ENCODE data around the gene CDH22.

Gene CDH22, protein sequence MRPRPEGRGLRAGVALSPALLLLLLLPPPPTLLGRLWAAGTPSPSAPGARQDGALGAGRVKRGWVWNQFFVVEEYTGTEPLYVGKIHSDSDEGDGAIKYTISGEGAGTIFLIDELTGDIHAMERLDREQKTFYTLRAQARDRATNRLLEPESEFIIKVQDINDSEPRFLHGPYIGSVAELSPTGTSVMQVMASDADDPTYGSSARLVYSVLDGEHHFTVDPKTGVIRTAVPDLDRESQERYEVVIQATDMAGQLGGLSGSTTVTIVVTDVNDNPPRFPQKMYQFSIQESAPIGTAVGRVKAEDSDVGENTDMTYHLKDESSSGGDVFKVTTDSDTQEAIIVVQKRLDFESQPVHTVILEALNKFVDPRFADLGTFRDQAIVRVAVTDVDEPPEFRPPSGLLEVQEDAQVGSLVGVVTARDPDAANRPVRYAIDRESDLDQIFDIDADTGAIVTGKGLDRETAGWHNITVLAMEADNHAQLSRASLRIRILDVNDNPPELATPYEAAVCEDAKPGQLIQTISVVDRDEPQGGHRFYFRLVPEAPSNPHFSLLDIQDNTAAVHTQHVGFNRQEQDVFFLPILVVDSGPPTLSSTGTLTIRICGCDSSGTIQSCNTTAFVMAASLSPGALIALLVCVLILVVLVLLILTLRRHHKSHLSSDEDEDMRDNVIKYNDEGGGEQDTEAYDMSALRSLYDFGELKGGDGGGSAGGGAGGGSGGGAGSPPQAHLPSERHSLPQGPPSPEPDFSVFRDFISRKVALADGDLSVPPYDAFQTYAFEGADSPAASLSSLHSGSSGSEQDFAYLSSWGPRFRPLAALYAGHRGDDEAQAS

DNA sequence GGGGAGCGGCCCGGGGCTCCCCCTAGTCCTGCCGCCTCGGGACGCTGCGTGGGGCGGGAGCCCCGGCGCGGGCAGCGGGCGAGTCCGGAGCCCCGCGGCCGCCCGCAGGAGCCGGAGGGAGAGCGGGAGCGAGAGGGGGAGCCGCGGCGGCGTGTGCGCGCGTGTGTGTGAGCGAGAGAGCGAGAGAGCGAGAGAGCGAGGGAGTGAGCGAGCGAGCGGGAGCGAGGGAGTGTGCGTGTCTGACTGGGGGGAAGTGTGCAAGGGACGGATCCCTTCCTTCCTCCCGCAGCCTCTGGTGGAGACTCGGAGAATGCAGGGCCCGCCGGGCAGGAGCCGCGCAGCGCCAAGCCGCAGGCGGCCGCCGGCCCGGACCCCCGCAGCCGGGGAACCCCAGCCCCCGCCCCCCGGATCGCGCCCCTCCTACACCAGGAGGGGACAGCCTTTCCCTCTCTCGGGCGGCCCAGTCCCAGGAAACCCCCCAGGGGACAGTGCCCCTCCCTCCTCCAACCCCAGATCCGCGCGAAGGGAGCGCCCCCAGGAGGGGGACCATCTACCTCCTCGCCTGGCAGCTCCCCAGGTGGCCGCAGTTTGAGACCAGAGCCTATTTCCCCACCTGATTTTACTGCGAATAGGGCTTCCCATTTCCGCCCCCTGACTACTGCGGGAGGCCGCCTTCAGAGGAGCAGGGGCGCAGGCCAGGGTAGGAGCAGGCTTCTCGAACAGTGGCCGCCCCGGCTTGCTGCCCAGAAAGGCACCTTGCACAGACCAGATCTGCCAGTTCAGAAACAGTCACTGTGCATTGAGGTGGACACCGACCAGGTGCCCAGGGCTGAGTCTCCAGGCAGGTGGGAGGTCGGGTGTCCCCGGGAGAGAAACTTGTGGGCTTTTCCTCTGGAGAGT is at the start of gene CDH22:
TSS of gene CDH22 (minus strand) at position 241 of the 900 bp plus-strand sequence. CDS start 57,204 bp downstream, outside the sequence.
- peak; percentile 34 for DNase-seq (ENCODE audit: low spot score)

GRCh38 chr20:46357030-46357514 is 48.8 kb upstream of the CDH22 start:
- no peak for DNase-seq (ENCODE audit: low spot score)

DNA sequence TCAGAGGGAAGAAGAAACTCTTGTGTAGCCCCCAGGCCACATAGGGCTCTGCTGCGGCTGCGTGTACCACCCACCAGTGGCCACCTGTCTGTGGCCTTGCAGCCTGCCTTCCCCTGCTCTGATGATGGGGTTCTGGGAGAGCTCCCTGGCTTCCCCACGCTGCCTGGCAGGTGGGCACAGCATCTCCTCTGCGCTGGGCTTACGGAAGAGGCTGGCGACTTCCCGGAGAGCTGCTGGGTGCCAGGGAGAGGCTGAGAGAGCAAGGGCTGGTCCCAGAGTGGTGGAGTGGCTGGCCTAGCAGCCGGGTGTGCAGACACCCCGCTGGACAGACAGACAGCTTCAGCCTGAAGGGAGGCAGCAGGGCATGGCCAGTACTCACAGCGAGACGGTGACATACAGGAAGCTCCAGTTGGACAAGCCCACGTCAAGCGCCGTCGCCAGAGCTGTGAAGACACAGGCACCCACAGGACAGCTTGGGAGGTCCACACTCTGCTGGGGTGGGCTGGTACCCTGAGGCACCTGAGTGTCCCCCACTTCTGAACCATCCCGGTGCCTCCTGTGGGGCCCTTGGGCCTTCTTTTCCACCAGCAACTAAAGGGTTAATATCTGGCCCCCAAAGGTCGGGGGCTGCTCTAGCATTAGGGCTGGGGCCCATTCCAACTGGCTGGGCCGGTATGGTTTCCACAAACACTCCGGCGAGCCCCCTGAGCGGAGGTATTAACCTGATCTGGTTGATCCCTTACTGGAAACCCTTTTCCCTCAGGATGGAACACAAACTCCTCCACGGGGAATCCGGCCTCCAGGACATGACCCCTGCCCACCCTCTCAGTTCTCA is 48.1 kb upstream of the CDH22 start:
- DNase-seq (ENCODE audit: low spot score): no peak

- no peak for DNase-seq (ENCODE audit: low spot score)
These were observed 47.5 kb upstream of the CDH22 start for GRCh38 chr20:46355778-46356177.

DNA sequence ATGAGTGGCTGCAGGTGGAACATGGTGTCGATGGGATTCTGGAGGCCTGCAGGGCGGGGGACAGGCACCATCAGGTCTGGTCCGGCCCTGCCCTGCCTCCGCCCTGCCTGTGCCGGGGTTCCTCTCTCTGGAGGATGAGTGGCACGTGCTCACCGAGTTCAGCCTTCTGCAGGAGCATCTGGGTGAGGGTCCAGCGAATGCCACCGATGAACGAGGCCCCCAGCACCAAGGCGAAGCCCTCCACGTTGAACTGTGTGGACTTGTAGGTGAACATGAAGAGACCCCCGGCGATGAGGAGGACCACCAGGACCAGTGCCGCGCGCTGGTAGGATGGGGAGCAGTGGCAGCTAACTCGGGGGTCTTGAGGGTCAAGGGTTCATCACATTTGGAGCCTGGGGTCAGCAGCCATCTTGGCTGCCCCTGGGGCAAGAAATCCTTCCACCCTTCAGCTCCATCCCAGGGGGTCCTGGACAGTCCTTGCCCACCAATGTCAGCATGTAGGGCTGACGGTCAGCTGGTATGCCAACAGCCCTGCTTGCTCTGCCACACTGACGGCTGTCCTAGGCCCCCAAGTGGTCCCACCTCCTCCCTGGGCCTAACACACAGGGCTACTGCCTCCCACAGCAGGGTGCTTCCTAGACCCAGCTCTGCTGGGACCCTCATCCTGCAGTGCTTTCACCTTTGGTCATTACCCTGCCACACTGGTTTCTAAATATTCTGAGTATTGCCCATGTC is 46.8 kb upstream of the CDH22 start:
- DNase-seq (ENCODE audit: low spot score): no peak

DNA sequence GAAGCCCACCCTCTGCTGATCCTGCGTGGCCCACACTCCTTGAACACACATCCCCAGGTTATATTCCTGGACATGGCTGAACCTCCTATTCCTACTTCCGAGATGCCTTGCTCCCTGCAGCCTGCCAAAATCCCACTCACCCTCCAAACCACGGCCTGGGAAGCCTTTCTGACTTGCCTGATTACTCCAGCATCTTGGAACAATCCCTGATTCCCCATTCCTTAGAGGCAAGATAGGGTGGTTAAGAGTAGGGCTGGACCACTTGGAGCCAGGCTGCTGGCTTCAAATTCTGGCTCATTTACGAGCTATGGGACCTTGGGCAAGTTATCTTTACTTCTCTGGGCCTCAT is 45.9 kb upstream of the CDH22 start:
- no peak for DNase-seq (ENCODE audit: low spot score)

DNA sequence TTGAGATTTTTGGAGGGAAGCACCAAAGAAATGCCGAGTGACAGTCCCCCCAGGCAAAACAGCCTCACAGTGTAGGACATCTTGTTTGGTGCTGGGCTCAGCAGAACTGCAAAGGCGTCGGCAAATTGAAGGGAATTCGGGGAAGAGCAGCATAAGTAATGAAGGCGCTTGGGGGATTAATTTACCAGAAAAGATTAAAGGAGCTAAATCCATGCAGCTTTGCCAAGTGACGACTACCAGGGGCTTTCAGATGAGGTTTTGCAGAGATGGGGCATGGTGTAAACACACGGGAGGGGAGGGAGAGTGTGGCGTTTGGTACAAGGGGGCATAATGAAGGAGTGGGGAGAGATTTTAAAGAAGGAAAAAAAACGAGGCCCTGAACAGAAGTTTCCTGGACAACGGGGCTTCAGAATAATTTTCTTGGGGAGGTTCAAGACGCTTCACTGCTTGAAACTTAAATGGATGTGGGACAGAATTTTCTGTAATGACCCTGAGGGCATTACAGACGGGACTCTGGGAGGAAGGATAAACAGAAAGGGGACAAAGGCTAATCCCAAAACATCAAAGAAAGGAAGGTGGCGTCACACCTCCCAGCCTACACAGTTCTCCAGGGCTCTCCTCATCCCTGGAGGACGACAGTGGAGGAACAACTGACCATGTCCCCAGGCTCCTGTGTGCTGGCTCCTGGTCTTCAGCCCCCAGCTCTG is 45.4 kb upstream of the CDH22 start:
- DNase-seq (ENCODE audit: low spot score): no peak

DNA sequence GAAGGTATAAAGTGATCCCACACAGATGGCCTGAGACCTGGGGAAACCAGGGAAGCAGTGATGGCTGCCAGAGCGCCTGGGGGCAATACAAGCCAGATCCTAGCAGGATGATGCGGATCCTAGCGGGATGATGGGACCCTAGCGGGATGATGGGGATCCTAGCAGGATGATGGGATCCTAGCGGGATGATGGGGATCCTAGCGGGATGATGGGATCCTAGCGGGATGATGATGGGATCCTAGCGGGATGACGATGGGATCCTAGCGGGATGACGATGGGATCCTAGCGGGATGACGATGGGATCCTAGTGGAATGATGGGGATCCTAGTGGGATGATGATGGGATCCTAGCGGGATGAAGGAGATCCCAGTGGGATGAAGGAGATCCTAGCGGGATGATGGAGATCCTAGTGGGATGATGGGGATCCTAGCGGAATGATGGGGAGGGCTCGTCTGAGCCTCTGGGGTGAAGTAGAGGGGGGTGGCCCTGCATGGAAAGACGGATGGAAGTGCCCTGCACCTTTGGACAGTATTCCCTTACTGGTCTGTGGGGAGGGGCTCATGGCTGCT is 44.2 kb upstream of the CDH22 start:
- no peak for DNase-seq (ENCODE audit: low spot score)

DNA sequence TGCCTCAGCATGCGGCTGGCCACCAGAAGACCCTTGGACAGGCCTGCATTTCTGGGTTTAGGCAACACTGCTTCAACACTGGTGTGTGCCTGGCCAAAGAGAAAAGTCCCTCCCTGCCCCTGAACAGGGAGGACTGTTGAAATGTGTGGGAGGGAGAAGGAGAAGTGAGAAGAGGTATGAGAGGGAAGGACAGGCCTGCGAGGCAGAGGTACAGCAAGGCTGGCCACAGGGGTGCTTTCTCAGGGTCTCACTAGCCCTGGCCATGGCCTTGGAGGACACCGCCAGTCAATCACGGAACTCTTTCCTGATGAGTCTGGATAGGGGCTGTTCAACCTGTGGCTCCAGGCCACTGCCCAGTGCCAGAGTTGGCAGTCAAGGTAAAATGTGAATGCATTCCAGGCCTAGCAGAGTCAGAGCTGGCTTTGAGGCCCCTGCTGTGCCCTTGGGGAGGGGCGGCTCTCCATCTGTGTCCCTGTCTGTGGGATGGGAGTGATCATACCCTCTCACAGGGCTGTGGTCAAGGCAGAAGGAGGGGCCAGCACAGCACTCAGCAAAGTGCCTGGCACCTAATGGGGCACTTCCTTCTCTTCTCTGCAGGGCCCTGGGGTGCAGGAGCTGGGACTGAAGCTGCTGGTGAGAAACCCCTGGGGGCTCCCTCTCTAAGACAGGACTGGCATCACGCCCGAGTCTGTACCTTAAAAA is 43.2 kb upstream of the CDH22 start:
- DNase-seq (ENCODE audit: low spot score): no peak

DNA sequence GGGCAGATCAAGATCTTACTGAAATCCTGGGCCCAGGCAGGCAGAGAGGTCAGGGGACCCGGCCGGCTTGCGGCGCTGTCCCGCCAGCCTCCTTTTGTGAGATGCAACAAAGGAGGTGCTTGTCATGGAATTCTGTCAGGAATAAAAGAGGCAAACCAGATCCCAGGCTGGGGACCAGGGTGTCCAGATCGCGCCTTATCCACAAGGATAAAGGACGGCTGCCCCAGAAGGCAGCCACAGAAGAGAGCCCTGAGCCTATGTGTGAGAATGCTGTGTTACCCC is 42.6 kb upstream of the CDH22 start:
- no peak for DNase-seq (ENCODE audit: low spot score)

DNA sequence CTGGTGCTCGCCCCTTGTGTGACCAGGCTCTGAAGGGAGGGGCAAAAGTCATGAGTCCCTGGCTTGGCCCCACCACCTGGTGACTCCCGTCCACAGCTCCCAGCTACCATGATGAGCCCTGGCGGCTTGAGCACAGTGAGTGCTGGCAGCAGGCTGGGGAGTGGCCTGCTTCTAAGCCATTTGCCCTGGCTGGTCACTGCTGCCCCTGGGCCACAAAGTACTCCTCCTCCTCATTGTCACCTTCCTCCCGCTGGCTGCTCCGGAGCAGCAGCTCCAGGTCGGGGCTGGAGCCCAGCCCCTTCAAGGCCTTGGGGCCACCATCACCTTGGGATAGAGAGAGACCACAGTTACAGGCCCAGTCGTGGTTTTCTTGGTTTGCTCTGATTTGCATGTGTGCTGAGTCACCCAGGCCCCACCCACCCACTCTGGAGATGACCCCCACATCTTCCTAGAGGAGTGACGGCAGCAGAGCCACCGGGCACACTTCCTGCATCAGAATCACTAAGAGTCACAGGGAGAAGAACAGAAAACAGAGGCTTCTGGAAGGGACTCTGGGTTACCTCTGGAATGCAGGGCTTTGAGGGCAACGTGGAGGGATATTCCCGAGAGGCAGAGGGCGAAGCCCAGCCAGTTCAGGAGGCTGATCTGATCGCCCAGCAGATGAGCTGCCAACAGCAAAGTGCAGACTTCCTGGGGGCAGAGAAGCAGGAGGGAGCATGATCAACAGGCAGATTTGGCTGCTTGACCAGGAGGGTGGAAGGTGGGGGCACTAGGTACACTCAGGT is 42.1 kb upstream of the CDH22 start:
- DNase-seq (ENCODE audit: low spot score): peak; percentile 67

- no peak for DNase-seq (ENCODE audit: low spot score)
These were observed 41.4 kb upstream of the CDH22 start for GRCh38 chr20:46349742-46350056.

GRCh38 chr20:46349035-46349741 is 40.9 kb upstream of the CDH22 start:
- peak; percentile 27 for DNase-seq (ENCODE audit: low spot score)

GRCh38 chr20:46347841-46348803 is 39.8 kb upstream of the CDH22 start:
- DNase-seq (ENCODE audit: low spot score): no peak

DNA sequence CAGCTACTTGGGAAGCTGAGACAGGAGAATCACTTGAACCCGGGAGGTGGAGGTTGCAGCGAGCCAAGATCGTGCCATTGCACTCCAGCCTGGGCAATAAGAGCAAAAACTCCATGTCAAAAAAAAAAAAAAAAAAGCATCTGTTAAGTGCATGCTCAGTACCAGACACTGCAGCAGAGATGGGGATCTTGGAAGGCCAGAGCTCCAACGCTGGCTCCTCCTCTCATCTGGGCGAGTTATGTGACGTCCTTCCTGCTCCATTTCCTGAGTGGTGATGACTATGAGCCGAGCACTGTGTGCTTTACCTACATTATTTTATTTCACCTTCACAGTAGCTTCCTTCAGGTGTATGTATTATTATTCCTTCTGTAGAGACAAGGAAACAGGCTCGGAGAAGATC is 38.5 kb upstream of the CDH22 start:
- DNase-seq (ENCODE audit: low spot score): no peak

- DNase-seq (ENCODE audit: low spot score): no peak
These were observed 36.3 kb upstream of the CDH22 start for GRCh38 chr20:46344488-46345162.
